NCI-H2029 (cell line): ENCODE measurements around the gene ARF1.

Experiments
- DNase-seq: peaks from one replicate; lab custom pipeline; 2025; lab: John Stamatoyannopoulos, UW

Gene ARF1

DNA sequence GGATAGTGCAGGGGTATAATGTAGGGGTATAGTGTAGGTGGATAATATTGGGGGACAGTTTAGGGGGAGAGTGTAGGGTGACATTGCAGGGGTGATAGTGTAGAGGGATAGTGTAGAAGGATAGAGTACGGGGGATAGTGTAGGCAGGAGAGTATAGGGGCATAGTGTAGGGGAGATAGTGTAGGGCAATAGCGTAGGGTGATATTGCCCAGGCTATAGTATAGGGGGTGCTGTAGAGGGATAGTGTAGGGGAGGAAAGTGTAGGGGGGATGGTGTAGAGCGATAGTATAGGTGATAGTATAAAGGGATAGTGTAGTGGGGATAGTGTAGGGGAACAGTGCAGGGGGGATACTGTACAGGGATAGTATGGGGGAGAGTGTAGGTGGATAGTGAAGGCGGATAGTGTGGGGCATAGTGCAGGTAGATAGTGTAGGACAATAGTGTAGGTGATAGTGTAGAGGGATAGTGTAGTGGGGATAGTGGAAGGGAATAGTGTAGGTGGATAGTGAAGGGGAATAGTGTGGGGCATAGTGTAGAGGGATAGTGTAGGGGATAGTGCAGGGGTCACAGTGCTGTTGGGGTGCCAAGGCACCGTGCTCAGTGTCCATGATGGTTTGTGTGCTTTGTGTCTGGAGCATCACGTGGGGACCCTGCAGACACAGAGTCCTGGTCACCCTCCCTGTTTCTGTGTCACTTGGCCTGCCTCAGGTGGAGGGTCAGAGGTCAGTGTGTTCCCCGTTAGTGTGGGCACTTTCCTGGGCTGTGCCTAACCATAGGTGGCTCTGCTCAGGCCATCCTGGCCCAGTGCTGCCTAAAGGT lies 10.5 kb upstream of the ARF1 start:
- no peak for DNase-seq

DNA sequence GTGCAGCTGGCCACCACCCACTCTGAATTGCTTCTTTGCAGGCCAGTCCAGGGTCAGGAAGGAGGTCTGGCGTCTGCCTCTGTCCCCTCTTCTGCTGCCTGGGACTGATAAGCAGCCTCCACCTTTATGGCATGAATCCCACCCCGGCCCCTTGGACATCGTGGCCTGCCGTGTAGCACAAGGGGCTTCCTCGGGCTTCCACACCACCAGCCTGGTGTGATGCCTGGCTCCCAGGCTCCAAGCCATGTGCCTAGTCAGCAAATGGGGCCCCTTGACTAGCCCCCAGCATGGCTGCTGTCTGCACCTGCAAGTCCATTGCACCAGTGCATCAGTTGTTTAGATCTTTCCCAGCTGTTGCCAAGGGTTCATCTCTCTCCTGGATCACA lies 9.9 kb upstream of the ARF1 start:
- DNase-seq = no peak

DNA sequence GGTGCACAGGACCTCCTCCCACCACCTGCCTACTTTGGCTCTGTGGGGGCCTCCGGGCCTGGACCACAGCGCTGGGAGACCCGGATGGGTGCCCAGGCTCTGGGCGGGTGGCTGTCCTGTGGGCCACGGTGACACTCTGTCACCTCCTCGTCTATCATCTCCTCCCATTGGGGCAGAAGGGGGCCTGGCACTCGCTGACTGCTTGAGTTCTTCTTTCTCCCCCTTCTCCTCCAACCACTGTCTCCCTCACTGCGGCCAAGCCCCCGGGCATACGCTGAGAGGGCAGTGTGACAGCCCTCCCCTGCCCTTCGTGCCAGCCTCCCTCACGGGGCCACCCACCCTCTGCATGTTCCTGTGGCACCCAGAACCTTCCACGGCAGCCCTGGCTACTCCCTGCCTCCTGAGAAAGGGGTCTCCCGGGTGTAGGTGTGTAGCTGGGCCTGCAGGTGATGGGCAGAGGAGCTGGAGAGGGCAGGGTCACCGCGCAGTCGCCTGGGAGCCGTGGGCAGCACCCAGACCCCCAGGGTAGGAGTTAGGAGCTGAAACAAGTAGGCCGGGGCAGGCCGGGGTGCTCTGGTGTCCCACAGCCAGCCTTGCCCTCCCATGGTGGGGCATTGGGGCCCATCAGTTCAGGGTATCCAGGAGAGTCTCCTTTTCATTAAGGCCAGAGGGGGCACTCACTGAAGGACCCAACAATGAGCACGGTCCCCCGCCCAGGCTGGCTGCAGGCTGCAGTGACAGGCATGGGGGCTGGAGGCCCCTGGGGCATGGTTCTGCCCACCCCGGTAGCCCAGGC lies 9.2 kb upstream of the ARF1 start:
- no peak for DNase-seq

DNA sequence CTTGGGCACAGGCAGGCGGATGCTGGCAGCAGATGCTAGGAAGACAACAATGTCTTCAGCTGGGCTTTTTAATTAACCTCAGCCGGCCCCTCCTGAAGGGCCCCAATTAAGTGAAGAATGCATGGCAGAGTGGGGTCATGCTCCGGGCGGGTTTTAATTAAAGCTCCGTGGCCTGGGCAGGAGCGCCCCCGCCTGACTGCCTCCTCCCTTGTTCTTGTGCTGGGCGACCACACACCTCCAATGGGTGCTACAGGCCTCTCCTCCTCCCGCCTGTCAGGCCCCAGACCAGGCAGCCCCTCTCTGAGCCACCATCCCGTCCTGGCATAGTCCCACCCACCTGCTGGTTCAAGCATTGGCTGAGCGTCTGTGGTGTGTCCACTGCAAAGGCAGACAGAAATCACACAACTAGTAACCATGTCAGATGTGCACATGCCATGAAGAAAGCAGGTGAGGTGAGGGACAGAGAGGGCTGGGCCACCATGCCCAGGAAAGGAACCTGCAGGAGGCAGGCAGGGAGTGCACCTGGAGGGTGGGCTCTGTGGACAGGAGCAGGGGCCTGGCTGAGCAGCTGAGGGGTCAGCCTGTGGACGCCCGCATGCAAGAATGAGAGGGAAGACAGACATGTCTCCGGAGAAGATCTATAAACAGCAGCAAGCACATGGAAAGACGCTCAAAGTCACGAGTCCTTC lies 8.5 kb upstream of the ARF1 start:
- DNase-seq = no peak

DNA sequence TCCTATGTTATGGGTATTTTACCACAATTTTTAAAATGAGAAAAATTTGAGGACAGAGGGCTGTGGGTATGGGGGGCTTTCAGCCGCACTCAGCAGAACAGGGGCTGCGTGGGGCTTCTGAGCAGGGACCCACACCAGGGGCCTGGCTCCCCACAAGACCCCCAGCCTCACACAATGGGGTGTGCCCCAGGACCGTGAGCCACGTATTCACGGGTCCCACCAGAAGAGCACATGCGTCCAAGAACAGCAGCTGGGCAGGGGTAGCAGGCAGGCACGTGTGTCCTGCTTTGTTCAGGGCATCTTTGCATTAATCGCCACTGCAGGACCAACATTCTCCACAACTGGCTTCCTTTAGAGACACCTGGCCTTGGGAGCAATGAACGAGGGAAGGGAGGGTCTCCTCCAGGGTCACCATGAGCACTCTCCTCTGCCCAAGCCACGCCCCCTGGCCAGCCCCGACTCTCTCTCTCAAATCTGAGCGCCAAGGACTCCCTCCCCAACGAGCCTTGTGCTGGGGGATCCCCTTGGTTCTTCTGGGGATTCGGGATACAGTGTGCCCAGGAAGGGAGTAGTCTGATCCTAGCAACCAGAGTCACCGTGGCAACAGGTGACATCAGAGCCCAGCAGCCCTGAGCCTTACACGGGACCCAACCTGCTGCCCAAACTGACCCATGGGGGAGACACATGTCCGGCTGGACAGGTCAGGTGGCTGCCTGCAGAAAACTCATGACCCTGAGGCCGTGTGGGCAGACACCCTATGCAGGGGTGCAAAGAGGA lies 7.4 kb upstream of the ARF1 start:
- no peak for DNase-seq

DNA sequence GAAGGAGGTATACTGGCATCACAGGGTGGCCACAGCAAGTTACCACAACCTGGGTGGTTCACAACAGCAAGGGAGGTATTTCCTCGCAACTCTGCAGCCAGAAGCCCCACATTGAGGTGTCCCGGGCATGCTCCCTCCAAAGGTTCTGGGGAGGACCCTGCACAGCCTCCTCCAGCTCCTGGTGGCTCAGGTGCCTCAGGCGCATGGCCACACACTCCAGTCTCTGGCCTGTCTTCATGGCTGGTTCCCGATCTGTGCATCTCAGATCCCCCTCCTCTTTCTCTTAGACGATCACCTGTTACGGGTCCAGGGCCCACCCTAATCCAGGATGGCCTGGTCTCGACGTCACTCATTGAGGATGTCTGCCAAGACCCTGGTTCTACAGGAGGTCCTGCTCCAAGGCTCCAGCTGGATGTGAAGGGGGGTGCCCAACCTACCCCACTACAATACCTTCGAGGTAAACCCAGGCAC lies 6.7 kb upstream of the ARF1 start:
- no peak for DNase-seq

DNA sequence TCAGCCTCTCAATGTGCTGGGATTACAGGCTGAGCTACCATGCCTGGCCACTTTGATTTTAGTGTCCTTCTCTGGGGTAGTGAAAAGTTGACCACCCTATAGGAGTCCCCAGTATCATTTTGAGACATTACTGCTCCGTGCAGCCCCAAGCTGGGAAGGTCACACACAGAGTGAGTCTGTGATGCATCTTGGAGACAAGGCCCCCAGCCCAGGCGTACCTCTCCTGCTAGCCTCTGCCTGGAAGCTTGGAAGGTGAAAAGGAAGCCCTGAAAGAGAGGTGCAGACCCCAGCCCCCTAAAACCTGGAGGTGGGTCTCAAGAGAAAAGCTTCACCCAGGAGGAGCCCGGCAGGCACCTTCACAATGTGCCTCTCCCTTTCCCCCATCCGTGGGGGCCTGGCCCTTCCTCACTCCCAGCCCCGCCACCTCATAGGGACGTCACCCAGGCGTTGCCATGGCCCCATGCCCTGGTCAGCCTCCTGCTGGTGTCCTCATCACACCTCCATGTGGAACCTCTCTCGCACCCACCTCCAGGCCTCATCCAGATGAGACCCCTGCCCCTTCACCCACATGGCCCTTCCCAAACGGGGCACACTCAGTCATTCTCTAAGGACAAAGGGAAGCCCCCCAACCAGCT lies 5.6 kb upstream of the ARF1 start:
- no peak for DNase-seq

DNA sequence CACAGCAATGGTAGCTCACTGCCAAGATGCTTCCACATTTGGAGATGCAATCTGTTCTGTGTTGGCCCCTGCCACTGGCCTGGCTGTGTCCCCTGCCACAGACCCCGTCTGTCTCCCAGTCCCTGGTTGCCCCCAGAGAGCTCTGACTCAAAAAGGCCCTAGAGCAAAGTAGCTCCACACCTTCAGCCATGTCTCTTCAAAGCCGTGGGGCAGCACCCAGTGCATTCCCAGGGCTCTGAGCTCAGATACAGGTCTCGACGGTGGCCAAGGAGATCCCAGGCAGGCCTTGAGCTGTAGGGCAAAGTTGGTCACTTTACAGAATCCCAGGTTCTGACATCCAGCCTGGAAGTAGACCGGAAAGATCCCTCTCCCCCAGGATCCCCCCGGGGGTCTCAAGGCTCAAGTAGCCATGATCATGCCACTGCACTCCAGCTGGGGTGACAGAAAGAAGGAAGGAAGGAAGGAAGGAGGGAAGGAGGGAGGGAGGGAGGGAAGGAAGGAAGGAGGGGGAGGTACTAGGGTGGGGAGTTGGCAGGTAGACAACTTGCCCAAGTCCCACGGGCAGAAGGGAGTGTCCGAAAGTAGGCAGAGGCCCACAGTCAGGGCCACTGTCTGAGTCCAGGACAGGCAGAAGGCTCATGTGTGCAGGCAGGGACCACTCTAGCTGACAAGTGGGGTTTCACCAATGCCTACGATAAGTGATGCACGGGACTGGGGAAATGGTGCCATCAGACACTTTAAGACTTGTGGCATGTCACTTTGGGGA lies 4.8 kb upstream of the ARF1 start:
- no peak for DNase-seq

DNA sequence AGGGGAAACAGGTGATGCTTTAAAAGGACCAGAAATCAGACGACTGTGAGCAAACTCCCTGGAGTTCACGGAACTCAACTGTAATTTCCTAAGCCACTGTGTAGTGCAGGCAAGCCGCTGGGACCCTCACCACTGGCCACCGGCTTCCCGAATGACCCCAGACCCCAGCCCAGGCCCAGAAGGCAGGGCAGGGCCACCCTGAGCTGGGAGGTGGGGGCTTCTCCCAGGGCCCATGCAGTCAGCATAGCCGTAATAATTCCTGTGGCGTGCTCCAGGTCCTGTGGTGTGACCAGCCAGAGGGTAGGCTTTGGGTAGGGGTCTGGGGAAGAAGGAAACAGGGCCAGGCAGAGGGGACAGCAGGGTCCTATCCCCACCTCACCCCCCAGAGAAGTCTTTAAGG lies 3.5 kb upstream of the ARF1 start:
- DNase-seq = no peak

DNA sequence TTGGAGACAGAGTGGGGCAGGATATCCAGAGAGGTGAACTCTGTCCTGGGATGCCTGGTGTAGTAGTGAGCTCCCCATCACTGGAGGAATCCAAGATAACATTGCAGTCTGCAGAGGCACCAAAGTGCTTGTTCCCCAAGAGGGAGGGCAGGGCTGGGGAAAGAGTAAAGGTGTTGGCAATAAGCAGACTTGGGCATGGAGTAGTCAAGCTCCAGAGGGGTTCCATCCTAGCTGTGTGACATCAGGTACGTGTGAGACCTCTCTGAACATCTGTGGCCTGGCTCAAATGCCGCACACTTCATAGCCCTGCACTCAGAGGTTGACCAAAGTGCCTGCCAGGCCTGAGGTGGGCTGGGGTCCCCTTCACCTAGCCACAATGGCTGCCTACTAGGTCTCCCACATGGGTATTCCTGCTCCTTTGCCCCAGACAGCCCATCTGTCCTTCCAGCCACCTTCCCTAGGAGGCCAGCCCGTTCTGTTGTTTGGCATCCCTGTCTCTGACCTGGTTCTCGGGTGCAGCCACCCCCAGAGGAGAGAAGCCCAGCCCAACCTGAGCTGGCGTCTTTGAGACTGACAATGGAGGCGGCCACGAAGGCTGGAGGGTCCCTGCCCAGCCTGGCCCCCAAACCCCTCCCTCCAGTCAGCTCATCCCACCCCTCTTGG lies 2.8 kb upstream of the ARF1 start:
- no peak for DNase-seq

DNA sequence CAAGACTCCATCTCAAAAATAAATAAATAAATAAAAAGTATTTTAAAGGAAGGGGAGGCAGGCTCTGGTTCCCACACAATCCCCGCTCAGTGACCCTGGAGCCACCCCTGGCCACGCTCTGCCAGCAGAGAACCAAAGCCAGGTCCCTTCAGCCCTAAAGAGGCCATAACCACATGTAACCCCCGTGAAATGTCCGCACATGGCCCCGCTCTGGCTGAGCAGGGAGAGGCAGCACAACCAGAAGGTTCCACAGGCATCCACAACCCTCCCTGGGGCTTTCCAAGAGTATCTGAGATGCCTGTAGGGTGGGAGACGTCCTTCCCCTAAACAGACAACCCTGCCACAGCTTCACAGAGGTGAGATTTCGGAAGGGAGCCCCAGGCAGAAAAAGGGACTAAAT lies 1.4 kb upstream of the ARF1 start:
- no peak for DNase-seq

DNA sequence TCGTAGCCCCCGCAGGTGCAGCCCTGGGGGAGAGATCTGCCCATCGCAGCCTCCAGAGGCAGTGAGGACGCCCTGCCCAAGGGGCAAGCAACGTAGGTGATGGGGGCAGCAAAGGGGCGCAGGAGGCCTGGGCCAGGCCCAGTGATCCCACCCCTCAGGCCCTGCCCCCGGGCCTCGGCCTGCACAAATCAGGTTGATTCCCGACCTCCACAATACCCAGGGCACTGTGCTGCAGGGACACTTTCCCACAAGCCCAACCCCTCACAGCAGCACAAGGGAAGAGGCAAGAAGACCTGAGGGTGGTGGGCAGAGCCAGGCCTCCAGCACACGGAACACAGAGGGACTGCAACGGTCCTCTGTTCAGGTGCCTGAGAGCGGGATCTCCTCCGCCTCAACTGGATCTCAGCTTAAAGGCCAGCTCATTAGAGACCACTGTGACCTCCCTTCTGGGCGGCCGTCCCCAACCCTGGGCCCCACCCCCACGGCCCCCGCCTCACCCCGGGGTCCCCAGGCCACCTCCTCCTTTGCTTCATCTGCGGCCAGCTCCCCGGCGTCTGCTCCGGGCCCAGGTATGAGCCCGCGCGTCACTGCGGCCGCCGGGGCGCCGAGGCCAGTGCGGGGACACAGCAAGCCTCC lies 812 bp upstream of the ARF1 start:
- no peak for DNase-seq

DNA sequence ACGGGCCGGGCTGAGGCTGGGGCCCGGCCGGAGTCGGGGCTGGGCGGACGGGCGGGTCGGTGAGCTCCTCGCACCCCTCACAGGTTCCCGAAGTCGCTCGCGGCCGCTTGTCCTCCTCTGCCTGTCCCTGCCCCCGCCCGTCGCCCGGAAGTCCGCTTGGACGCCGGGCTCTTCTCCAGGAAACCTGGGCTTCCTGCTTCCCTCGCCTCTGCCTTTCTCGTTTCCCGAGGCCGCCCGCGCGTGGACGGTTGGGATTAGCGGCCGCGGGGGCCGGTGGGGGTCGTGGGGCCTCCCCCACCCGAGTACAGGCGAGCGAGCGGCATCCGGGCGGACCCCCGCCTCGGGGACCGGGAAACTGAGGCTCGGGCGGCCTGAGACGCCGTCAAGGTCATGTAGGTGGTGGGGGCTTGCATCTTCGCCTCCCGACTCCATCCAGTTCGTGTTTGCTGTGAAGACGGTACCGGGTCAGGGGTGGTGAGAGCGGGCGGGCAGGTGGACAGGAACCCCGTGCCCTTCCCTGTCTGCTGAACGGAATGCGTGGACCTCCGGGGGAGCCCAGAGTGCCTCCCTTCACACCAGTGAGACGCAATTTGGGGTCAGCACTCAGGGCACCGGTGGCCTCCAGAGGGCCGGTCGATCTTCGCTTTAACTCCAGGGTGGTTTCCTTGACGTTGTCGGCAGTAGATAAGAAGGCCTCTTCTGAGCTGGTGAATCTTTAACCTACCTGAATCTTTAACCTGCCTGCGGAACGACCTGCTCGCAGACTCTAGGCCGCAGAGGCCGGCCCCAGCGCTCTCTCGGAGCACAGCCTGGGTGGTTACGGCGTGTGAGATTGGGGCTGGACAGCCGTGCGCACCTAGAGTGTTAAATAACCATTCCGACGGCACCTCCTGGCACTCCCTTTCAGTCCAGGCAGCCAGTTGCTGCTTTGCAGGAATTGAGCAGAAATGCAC lies 686 bp downstream of the ARF1 start:
- DNase-seq = peak; percentile 11

DNA sequence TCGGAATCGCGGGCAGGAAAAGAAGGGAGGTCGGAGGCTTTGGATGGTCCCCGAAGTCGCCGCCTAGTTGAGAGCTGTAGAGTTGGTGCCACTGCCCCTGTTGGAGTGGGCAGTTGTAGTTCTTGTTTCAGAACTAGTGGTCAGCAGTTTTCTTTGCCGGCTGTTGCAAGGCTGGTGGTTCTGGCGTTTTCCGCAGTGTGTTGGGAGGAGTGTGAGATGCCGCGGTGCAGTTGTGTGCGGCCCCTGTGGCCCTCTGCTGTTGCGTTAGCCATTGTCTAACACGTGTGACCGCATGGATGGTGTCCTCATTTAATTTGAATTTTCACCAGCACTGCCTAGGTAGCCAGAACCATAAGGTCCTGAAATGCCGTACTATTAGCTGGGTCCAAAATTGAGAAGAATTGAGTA lies 1.4 kb downstream of the ARF1 start:
- DNase-seq = no peak

DNA sequence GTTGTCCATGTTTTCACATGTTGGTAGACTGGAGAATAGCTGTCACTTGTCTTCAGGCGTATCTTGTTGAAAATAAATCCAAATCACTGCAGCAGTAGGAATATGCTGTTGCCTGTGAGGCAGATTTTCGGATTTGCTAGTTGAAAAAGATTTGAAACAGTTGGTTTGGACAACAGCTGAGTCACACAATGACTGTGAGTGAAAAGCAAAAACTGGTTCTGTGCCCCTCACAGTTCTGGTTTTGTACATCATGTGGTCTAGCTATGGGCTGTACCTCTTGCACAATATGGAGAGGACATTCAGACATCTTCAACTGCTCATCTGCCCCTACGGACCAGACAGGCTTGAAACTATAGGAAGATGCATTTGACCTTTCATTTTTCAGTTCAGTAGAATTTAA lies 1.8 kb downstream of the ARF1 start:
- DNase-seq = no peak

DNA sequence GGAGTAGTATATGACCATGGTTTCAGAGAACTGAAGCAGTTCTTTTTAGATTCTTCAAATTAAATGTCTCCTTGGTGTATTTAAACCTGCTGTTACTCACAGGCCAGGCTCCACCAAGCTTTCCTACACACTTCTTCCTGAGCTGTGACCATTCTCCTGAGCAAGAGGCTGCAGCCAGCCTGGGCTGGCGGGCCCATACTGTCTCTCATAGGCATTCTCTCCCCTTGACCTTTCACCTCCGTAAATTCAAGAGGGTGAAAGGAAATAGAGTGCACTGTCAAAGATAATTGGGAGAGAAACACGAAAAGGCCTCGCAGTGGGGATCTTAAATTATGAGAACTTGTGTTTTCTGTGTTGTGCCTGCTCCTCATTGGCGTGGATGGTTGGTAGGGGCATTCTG lies 2.3 kb downstream of the ARF1 start:
- no peak for DNase-seq

DNA sequence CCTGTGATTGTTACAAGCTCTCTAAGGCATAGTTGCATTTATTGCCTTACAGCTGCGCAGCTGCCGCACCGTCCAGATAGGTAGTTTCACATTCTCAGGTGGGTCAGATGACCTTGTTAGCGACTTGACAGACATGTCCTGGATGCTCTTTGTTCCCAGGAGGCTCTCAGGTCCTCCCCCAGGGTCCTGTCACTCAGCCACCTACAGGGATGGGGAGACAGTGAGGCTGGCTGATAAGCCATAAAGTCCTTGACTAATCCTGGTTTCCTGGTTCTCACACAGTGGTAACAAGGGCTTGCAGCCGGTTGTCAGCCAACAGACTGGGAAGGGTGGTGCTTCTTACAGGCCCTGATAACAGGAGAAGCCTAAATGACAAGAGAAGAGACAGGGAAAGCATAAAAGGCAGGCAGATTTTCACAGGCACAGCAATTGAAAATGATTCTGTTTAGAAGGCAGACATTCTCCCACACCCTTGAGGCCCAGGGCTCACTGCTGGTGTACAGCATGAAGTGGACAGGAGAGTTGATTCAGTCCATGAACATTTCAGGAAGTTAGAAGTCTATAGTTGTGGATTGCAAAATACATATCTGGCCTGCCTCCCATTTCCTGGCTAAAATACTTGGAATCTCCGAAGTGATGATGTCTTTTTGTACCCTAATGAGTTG lies 2.9 kb downstream of the ARF1 start:
- no peak for DNase-seq

DNA sequence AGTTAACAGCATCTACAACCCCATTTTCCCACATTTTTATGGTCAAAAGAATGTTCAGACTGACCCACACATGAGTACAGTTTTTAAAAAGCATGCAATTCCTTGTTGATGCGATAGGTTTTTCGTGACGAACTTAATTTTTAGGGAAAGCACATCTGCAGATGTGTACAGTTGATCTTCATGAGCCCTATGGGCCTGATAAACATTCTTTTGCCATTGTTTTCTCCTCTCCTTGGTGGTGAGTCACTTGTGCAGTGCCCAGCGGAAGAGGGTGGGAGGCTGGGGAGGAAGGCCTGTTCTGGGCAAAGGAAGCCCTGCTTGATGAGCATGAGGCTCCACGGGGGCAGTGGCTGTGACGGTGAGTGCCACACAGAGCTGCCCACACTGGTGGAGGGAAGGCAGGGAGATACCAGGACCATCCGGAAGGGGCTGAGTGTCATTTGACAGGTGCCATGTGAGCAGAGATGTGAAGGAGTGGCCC lies 5.3 kb downstream of the ARF1 start:
- no peak for DNase-seq
